Thyroid gland (tissue), 4 donors: ENCODE data around the gene CFL2.

Source experiments
- CTCF ChIP-seq, 6 experiments: fragments of 200-600 bp in 3 of 6; fragments of 450-650 bp in 3 of 6; sonication (generic) in 3 of 6; IDR thresholded peaks; one replicate each; pipeline ENCODE4 v1.5.1; 2016 to 2019; ENCODE audit warnings: antibody characterized with exemption in 6 of 6, mild to moderate bottlenecking in 2 of 6, inconsistent platforms in 1 of 6, moderate library complexity in 1 of 6
- POLR2A ChIP-seq, 2 donors: fragments of 450-650 bp; IDR thresholded peaks; one replicate each; pipeline ENCODE4 v1.6.1; 2017; ENCODE audit warnings: antibody characterized with exemption in 2 of 2, mild to moderate bottlenecking in 2 of 2, moderate library complexity in 1 of 2

GRCh38 chr14:34710006-34710405, 4.4 kb downstream of the CFL2 start:
- TF ChIP-seq POLR2A (IDR thresholded peaks at IDR 0.05) (no peak), CTCF (IDR thresholded peaks at IDR 0.05) (no peak)
